GM18858 (cell line): ENCODE results near the gene SLC38A6.
A peak's percentile ranks its signal among the peaks of the same experiment; 100 is the strongest.

Experiments
- ATAC-seq: cut with Tn5 transposase; IDR thresholded peaks from one replicate; pipeline ENCODE4 v1.9.1; 2021; ENCODE audit not compliant: unreplicated experiment

Gene SLC38A6

GRCh38 chr14:60980811-60981632 is at the start of gene SLC38A6, which contains the start of gene TRMT5:
Gene SLC38A6, plus strand, starts transcription at chr14:60981245. Its CDS starts 33 bp downstream, at chr14:60981278.
Gene TRMT5, minus strand, starts transcription at chr14:60981079. Its CDS starts 106 bp downstream, at chr14:60980973.
- ATAC-seq, result peak; percentile 70

- ATAC-seq, result no peak
Measured at GRCh38 chr14:60933920-60934655, 47.0 kb upstream of the SLC38A6 start.

- ATAC-seq, result no peak
Measured at GRCh38 chr14:60935319-60935718, 45.7 kb upstream of the SLC38A6 start.

DNA sequence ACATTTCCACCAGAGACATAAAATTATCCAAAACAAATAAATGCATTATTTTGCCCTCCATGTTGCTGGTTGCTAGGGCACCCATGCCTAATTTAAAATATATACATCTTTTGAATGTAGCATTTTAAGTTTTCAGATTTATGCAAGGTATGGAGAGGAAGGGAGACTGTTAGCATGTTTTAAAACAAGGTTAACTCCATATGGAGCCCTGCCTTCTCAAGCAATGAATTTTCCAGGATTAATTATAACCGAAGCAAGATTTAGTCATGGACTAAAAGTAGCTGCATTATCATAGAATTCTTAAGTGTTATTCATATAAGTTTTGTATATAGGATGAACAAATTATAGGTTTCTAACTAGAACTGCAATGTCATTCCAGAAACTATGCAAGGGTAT is 37.4 kb upstream of the SLC38A6 start:
- ATAC-seq, result no peak

GRCh38 chr14:60944204-60944603 is 36.8 kb upstream of the SLC38A6 start:
- no peak for ATAC-seq

- no peak for ATAC-seq
Measured at GRCh38 chr14:60945984-60946383, 35.1 kb upstream of the SLC38A6 start.

GRCh38 chr14:60946773-60947172 is 34.3 kb upstream of the SLC38A6 start:
- ATAC-seq, result no peak

DNA sequence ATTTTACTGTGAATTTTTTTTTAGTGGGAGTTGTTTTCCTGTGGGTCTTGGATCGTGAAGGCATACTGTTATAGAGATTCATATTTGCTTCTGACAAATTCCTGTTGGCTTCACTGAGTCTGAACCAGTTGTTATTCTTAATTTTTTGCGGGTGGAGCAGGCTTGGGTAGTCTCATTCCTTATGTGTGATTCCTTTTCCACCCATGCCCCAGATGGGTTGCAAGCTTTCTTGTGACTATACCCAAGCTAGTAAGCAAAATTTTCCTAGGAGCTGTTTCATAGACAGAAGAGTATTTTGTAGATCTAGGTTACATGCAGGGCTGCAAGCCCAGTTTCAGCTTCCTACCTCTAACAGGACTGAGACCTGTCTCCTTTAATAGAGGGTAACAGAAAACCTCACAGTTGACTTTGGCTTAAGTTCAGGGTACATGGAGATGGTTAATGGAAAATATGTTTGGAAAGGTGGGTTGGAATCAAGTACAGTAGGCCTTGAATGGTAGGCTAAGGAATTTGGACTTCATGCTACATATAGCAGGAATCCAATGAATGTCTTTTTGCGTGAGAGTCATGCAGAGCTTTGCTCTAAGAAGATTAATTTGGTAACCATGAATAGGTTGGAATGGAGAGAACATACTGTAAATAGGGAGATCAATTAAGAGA is 29.1 kb upstream of the SLC38A6 start:
- ATAC-seq, result no peak

DNA sequence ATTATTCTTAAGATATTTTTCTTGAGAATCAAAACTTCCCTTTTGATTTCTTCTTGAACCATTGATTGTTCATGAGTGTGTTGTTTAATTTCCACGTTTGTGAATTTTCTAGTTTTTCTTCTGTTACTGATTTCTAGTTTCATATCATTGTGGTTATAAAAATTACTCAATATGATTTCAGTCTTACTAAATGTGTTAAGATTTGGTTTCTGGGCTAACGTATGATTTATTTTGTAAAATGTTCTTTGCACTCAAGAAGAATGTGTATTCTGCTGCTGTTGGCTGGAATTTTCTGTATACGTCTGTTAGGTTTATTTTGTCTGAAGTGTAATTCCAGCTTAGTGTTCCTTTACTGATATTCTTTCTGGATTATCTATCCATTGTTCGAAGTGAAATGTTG is 24.8 kb upstream of the SLC38A6 start:
- no peak for ATAC-seq

DNA sequence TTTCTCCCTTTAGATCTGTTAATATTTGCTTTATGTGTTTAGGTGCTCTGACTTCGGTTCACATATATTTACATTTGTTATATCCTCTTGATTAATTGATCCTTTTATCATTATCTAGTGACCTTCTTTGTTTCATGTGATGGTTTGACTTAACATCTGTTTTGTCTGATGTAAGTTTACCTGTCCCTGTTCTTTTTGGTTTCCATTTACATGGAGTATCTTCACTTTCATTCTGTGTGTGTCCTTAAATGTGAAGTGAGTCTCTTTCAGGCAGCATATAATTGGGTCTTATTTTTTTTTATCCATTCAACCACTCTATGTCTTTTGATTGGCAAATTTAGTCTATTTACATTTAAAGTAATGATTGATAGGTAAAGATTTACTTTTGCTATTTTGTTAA is 24.4 kb upstream of the SLC38A6 start:
- no peak for ATAC-seq

GRCh38 chr14:60958146-60958545 is 22.9 kb upstream of the SLC38A6 start:
- ATAC-seq, result no peak

DNA sequence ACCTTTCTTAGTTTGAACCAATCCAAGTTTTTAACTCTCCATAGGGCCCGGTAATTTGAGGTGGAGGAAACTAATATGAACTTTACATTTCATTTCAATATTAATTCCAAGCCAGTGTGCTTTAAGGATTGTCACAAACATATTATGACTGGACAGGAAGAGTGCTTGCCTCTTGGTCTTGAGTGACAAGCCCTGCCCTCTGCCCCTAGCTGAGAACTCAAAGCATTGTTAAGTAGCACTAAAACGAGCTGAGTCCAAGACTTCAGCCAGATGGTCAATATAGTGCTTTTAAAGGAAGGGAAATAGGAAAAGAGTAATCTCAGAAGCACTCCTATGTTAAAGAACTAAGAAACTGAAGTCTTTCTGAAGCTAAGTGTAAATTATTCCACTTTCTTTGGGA is 17.3 kb upstream of the SLC38A6 start:
- ATAC-seq, result no peak

GRCh38 chr14:60964904-60965303 is 16.1 kb upstream of the SLC38A6 start:
- ATAC-seq, result no peak

DNA sequence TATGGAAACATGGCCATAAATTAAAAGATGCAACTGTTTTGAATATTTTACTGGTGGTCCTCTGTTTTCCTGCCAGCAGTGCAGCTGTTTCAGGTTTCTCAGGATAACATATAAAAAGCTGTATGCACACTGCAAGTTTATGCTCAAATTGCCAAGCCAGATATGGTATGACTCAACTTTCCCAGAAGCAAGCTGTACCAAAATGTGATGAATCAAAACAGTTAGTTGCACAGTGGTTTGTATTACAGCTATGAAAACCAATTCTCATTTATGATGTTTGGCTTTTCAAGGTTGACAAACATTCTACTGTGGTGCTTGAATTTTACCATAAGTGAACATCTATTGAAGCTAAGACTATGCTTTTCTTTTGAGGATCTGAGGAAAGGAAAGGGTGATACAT is 15.6 kb upstream of the SLC38A6 start:
- no peak for ATAC-seq

DNA sequence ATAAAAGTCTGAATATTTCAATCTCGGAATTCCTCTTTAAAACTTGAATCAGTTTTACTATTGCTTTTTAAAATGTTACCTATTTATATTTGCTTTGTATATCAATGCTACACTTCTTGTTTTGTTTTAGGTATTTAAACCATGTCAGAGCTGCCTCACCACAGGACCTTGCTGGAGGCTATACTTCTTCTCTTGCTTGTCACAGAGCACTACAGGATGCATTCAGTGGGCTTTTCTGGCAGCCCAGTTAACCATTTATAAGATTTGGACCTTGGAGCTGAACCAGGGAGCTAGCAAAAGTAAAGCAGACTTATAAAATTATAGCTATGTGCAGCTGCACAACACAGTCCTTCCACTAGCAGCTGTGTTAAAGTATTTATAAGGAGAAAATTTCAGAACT is 12.9 kb upstream of the SLC38A6 start:
- no peak for ATAC-seq

GRCh38 chr14:60968671-60969070 is 12.4 kb upstream of the SLC38A6 start:
- no peak for ATAC-seq

DNA sequence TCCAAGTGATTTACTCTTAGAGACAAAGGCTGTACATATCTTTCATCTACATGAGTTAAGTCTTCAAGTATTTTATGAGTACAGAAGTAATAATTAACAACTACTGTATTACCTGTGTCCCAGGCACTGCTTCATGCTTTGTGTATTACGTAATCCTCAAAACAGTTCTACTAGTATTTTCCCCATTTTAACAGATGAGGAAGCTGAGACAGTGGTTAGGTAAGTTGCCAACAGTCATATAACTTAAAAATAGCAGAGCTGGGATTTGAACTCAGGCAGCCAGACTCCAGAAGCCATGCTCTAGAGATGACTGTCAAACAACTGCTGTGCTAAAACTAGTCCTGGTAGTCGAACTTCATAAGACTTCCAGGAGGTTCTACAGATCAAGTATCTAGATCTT is 10.9 kb upstream of the SLC38A6 start:
- ATAC-seq, result no peak

DNA sequence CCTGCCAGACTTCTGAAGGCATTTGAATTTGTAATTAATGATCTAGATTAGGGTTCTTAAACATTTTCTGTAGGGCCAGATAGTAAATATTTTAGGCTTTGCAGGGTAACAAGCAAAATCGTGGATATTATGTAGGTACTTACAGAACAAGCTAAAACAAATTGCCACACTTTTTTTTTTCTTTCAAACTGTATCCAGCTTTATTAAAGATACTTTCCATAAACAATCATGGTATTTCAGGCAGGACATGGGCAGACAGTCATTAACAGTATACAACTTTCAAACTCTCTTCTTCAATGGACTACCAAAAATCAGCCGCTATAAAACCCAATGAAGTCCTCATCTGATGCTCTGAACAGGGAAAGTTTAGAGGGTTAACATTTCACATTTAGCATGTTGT is 9.8 kb upstream of the SLC38A6 start:
- no peak for ATAC-seq

- ATAC-seq, result no peak
Measured at GRCh38 chr14:60972295-60972694, 8.8 kb upstream of the SLC38A6 start.

GRCh38 chr14:60973070-60973469 is 8.0 kb upstream of the SLC38A6 start:
- ATAC-seq, result no peak

GRCh38 chr14:60974090-60974651 is 6.9 kb upstream of the SLC38A6 start:
- ATAC-seq, result no peak
